ENCODE data around the gene NT5C1A.

The NT5C1A gene

DNA sequence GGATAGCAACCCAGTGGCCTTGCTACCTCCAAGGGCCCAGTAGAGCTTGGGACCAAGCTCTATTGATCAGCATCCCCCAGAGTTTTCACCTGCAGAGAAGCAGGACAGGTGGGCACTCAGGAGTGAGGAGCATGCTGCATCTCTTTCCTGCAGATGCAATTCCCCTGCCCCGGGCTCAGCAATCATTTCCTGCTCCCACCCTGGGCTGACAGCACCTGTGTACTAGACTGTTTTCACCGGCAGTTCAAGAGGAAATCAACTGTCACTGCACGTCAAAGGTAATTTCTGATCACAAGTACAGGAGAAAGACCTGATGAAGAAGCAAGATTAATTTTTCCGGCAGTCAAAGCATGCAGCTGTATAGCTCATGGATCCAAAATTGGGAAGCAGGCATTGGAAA, 8.8 kb upstream of the NT5C1A start:
- CTCF ChIA-PET = interaction anchor here (0.6 to 3.5 kb wide), 9 partner anchors 8 to 583 kb away, joined by 3 to 19 read pairs (median 4); partner anchors contain the start of genes MYCL and NT5C1A
- no peaks in the 10 kb centered on the region for H3K4me1 ChIP-seq (ENCODE audit: control insufficient read depth, insufficient read depth, low read length)
- POLR2A ChIA-PET = interaction anchor here (1.6 kb wide), 1 partner anchor 9 kb away, joined by 5 read pairs; the partner anchor contains the start of gene NT5C1A
- H3K9me3 ChIP-seq (ENCODE audit: control insufficient read depth, insufficient read depth, low read depth, low read length) = no peaks in the 10 kb centered on the region
- no peak overlapping the region for H3K4me3 ChIP-seq (ENCODE audit: low read depth, low read length)
- no peak for TF ChIP-seq SCRT2 (tag by site-specific recombination; IDR thresholded peaks at IDR 0.05)
- no peak for TF ChIP-seq ZNF184 (tag by site-specific recombination; IDR thresholded peaks at IDR 0.05)
- TF ChIP-seq SETDB1 (IDR thresholded peaks at IDR 0.05; ENCODE audit: insufficient read length, low read length) = no peak
- no peak for TF ChIP-seq ZNF548 (tag by site-specific recombination; IDR thresholded peaks at IDR 0.05)
- TF ChIP-seq HOXA7 (CRISPR knock-in tag; IDR thresholded peaks at IDR 0.05; ENCODE audit: borderline replicate concordance) = no peak
- TF ChIP-seq, protein P1, sequence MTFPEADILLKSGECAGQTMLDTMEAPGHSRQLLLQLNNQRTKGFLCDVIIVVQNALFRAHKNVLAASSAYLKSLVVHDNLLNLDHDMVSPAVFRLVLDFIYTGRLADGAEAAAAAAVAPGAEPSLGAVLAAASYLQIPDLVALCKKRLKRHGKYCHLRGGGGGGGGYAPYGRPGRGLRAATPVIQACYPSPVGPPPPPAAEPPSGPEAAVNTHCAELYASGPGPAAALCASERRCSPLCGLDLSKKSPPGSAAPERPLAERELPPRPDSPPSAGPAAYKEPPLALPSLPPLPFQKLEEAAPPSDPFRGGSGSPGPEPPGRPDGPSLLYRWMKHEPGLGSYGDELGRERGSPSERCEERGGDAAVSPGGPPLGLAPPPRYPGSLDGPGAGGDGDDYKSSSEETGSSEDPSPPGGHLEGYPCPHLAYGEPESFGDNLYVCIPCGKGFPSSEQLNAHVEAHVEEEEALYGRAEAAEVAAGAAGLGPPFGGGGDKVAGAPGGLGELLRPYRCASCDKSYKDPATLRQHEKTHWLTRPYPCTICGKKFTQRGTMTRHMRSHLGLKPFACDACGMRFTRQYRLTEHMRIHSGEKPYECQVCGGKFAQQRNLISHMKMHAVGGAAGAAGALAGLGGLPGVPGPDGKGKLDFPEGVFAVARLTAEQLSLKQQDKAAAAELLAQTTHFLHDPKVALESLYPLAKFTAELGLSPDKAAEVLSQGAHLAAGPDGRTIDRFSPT (tag by site-specific recombination; IDR thresholded peaks at IDR 0.05) = no peak
- no peak for TF ChIP-seq ZNF169 (tag by site-specific recombination; IDR thresholded peaks at IDR 0.05)
- TF ChIP-seq MEIS1 (CRISPR knock-in tag; IDR thresholded peaks at IDR 0.05; ENCODE audit: borderline replicate concordance) = no peak
- TF ChIP-seq, protein P2, sequence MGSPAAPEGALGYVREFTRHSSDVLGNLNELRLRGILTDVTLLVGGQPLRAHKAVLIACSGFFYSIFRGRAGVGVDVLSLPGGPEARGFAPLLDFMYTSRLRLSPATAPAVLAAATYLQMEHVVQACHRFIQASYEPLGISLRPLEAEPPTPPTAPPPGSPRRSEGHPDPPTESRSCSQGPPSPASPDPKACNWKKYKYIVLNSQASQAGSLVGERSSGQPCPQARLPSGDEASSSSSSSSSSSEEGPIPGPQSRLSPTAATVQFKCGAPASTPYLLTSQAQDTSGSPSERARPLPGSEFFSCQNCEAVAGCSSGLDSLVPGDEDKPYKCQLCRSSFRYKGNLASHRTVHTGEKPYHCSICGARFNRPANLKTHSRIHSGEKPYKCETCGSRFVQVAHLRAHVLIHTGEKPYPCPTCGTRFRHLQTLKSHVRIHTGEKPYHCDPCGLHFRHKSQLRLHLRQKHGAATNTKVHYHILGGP (tag by site-specific recombination; IDR thresholded peaks at IDR 0.05) = no peak
- TF ChIP-seq ZNF2 (tag by site-specific recombination; IDR thresholded peaks at IDR 0.05) = no peak
- TF ChIP-seq, protein P3, sequence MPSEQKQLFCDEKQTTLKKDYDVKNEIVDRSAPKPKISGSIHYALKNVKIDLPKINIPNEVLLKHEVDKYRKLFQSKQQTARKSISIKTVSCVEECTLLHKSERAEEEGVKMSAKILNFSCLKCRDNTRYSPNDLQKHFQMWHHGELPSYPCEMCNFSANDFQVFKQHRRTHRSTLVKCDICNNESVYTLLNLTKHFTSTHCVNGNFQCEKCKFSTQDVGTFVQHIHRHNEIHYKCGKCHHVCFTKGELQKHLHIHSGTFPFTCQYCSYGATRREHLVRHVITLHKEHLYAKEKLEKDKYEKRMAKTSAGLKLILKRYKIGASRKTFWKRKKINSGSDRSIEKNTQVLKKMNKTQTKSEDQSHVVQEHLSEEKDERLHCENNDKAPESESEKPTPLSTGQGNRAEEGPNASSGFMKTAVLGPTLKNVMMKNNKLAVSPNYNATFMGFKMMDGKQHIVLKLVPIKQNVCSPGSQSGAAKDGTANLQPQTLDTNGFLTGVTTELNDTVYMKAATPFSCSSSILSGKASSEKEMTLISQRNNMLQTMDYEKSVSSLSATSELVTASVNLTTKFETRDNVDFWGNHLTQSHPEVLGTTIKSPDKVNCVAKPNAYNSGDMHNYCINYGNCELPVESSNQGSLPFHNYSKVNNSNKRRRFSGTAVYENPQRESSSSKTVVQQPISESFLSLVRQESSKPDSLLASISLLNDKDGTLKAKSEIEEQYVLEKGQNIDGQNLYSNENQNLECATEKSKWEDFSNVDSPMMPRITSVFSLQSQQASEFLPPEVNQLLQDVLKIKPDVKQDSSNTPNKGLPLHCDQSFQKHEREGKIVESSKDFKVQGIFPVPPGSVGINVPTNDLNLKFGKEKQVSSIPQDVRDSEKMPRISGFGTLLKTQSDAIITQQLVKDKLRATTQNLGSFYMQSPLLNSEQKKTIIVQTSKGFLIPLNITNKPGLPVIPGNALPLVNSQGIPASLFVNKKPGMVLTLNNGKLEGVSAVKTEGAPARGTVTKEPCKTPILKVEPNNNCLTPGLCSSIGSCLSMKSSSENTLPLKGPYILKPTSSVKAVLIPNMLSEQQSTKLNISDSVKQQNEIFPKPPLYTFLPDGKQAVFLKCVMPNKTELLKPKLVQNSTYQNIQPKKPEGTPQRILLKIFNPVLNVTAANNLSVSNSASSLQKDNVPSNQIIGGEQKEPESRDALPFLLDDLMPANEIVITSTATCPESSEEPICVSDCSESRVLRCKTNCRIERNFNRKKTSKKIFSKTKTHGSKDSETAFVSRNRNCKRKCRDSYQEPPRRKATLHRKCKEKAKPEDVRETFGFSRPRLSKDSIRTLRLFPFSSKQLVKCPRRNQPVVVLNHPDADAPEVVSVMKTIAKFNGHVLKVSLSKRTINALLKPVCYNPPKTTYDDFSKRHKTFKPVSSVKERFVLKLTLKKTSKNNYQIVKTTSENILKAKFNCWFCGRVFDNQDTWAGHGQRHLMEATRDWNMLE (tag by site-specific recombination; conservative IDR thresholded peaks at IDR 0.05; ENCODE audit: low read depth) = no peak
- TF ChIP-seq ZNF830 (tag by site-specific recombination; IDR thresholded peaks at IDR 0.05; ENCODE audit: low read depth) = no peak
- TF ChIP-seq ZNF350 (tag by site-specific recombination; IDR thresholded peaks at IDR 0.05) = no peak
- no peak for TF ChIP-seq ZNF24 (tag by site-specific recombination; IDR thresholded peaks at IDR 0.05)
- no peaks in the 10 kb centered on the region for H3K36me3 ChIP-seq (ENCODE audit: control insufficient read depth in 2 of 2, insufficient read depth in 1 of 2, low read length in 2 of 2)
- H3K27ac ChIP-seq (ENCODE audit: extremely low read depth, low read depth, low read length) = no peak overlapping the region

DNA sequence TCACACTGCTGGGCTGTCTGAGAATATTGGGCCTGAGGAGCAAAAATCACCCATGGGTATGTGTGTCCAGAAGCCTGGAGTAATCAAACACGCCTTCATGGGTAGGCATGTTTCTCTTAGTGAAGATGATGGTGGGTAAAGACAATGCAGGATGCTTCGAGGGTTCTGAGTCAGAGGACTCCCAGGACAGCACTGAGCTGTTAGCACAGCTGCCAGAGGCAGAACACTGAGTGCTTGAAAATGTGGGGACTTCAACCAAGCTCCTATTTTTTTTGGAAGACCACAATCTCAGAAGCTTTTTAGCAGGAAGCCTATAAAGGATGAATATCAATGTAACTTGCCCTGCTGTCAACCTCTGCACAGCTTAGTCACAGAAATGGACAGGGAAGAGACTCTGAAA, 7.9 kb upstream of the NT5C1A start:
- CTCF ChIA-PET = interaction anchor here (0.9 to 3.5 kb wide), 5 partner anchors 10 to 222 kb away, joined by 3 to 19 read pairs (median 5); partner anchors contain the start of gene MYCL
- H3K36me3 ChIP-seq (ENCODE audit: control insufficient read depth in 2 of 2, insufficient read depth in 1 of 2, low read length in 2 of 2) = no peaks in the 10 kb centered on the region
- TF ChIP-seq, protein P4, sequence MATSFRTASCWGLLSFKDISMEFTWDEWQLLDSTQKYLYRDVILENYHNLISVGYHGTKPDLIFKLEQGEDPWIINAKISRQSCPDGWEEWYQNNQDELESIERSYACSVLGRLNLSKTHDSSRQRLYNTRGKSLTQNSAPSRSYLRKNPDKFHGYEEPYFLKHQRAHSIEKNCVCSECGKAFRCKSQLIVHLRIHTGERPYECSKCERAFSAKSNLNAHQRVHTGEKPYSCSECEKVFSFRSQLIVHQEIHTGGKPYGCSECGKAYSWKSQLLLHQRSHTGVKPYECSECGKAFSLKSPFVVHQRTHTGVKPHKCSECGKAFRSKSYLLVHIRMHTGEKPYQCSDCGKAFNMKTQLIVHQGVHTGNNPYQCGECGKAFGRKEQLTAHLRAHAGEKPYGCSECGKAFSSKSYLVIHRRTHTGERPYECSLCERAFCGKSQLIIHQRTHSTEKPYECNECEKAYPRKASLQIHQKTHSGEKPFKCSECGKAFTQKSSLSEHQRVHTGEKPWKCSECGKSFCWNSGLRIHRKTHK (tag by site-specific recombination; IDR thresholded peaks at IDR 0.05) = no peak
- TF ChIP-seq OSR2 (tag by site-specific recombination; IDR thresholded peaks at IDR 0.05) (no peak), ZBTB48 (tag by site-specific recombination; IDR thresholded peaks at IDR 0.05) (no peak)
- H3K4me3 ChIP-seq (ENCODE audit: low read depth, low read length) = no peak overlapping the region
- H3K27ac ChIP-seq (ENCODE audit: extremely low read depth, low read depth, low read length) = no peak overlapping the region
- no peaks in the 10 kb centered on the region for H3K9me3 ChIP-seq (ENCODE audit: control insufficient read depth, insufficient read depth, low read depth, low read length)
- POLR2A ChIA-PET = no interaction called here
- H3K4me1 ChIP-seq (ENCODE audit: control insufficient read depth, insufficient read depth, low read length) = no peaks in the 10 kb centered on the region

Data from HEK293 (cell line).